HepG2 (cell line): ENCODE measurements around the gene ZNF547. TPM values are rescaled to one million over a fixed set of nuclear protein-coding genes. Genes with fewer than 3 reads are reported as not detected.

Experiments
- AGO1 ChIP-seq: fragments of 200-400 bp; formaldehyde crosslinking; IDR thresholded peaks from 2 replicates; pipeline ENCODE4 v1.6.1; 2017; ENCODE audit warnings: mild to moderate bottlenecking, low read depth, low read length, moderate library complexity; ENCODE audit not compliant: poor library complexity, severe bottlenecking
- JUND ChIP-seq: sonication (generic); formaldehyde crosslinking; IDR thresholded peaks from 2 replicates; pipeline ENCODE4 v1.8.0; 2022; ENCODE audit warnings: mild to moderate bottlenecking, missing genetic modification reagents
- KLF16 ChIP-seq, 2 experiments: sonication (generic) in 1 of 2; formaldehyde crosslinking in 1 of 2; IDR thresholded peaks; 2 replicates each; pipeline versions ENCODE4 v1.6.1 to v1.8.0; 2016 to 2023; ENCODE audit warnings: missing genetic modification reagents in 2 of 2, missing compliant biosample characterization in 1 of 2
- MLLT10 ChIP-seq: sonication (generic); formaldehyde crosslinking; IDR thresholded peaks from 2 replicates; pipeline ENCODE4 v1.4.0; 2020; ENCODE audit warnings: missing genetic modification reagents
- POLR2AphosphoS5 ChIP-seq: IDR thresholded peaks from 2 replicates; pipeline ENCODE4 v1.6.1; 2012; ENCODE audit warnings: low read depth, low read length
- SP1 ChIP-seq, 2 experiments: fragments of 450-650 bp in 1 of 2; sonication (generic) in 1 of 2; formaldehyde crosslinking in 1 of 2; IDR thresholded peaks; 2 replicates each; pipeline versions ENCODE4 v1.4.0 to v1.6.1; 2016 to 2020; ENCODE audit warnings: missing genetic modification reagents in 1 of 2
- ZKSCAN5 ChIP-seq: sonication (generic); formaldehyde crosslinking; IDR thresholded peaks from 2 replicates; pipeline ENCODE4 v1.5.1; 2020; ENCODE audit warnings: mild to moderate bottlenecking, missing genetic modification reagents
- ZNF207 ChIP-seq: fragments of 450-650 bp; IDR thresholded peaks from 2 replicates; pipeline ENCODE4 v1.6.1; 2016; ENCODE audit warnings: antibody characterized with exemption, borderline replicate concordance
- polyA plus RNA-seq, 8 experiments: library from polyadenylated mRNA; depleted of rRNA in 3 of 8; stranded (reverse) in 7 of 8; unstranded in 1 of 8; fragments of >200 nt; fragmentation: Illumina TruSeq in 4 of 8; extraction: Trizol in 4 of 8; gene quantifications; 2 replicates each; pipeline versions ENCODE4 v1.2.1 to v1.2.3, GENCODE V29; 2011 to 2016; ENCODE audit warnings: low read depth in 4 of 8, missing spikeins in 1 of 8, mixed read lengths in 1 of 8; ENCODE audit not compliant: insufficient read depth in 1 of 8
- total RNA-seq, 5 experiments: library from RNA; depleted of rRNA; stranded (reverse); fragments of >200 nt; fragmentation: Illumina TruSeq; extraction: Trizol; gene quantifications; 2 replicates each; pipeline ENCODE4 v1.2.3, GENCODE V29; 2016; ENCODE audit warnings: low read depth in 1 of 5
- TF ChIP-seq, protein P1 (sequence below): sonication (generic); formaldehyde crosslinking; IDR thresholded peaks from 2 replicates; pipeline ENCODE4 v1.4.0; 2020; ENCODE audit warnings: missing genetic modification reagents, mild to moderate bottlenecking, borderline replicate concordance
- TF ChIP-seq, protein P2 (sequence below): sonication (generic); formaldehyde crosslinking; IDR thresholded peaks from 2 replicates; pipeline ENCODE4 v1.4.0; 2020; ENCODE audit warnings: missing genetic modification reagents, borderline replicate concordance
- TF ChIP-seq, protein P3 (sequence below): sonication (generic); formaldehyde crosslinking; IDR thresholded peaks from 2 replicates; pipeline ENCODE4 v1.5.0; 2020; ENCODE audit warnings: missing genetic modification reagents
- TF ChIP-seq, protein P4 (sequence below): sonication (generic); formaldehyde crosslinking; IDR thresholded peaks from 2 replicates; pipeline ENCODE4; 2020; ENCODE audit warnings: missing genetic modification reagents, mild to moderate bottlenecking, borderline replicate concordance
- TF ChIP-seq, protein P5 (sequence below): sonication (generic); formaldehyde crosslinking; IDR thresholded peaks from 2 replicates; pipeline ENCODE4 v1.9.0; 2021; ENCODE audit warnings: missing genetic modification reagents, borderline replicate concordance
- TF ChIP-seq, protein P6 (sequence below): IDR thresholded peaks from 2 replicates; pipeline ENCODE4 v1.6.1; 2016; ENCODE audit warnings: control low read depth

The ZNF547 gene
- total and polyA plus RNA-seq, 2 of the 13 experiments (the other 11 are each of a cell fraction or from before 2014, with no cell fraction given), result 2.0 to 2.6 TPM

DNA sequence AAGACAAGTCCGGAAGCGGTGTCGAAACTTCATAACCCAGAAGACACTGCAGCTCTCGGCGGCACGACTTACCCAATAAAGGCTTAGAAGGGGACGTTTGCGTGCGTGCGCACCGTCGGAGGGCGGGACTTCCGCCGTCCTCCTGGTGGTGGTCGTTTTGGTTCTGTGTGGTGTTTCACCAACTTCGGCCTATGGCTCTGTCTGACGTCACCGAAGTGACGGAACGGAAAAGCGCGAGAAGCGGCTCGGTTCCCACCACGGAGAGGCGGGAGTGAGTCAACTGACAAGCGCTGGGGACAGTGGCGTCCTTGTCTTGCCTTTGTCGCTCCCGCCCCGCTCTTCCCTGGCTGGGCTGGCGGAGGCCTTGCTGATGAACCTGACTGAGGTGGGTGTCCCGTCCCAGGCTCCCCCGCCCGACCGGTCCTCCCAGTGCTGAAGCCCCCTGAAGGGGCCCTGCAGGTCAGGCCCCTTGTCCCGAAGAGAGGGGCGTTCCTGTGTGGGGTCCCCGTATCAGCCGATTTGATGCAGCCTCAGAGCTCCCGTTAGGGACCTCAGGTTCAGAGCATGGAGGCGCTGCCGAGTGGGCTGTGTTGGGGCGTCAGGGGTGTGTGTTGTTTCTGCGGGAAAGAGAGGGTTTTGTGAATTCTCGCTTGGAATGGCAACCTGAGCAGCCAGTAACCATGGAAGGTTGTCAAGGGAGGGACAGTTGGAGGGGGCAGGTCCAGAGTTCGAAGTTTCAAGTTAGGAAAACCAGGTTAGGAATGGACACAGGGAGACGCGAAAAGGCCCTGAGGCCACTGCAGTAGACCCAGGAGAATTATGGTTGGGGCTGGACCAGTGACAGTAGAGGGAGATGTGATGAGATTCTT lies 26.6 kb downstream of the ZNF547 start, which contains the start of gene ZNF548 (continued):
- TF ChIP-seq, protein P1, sequence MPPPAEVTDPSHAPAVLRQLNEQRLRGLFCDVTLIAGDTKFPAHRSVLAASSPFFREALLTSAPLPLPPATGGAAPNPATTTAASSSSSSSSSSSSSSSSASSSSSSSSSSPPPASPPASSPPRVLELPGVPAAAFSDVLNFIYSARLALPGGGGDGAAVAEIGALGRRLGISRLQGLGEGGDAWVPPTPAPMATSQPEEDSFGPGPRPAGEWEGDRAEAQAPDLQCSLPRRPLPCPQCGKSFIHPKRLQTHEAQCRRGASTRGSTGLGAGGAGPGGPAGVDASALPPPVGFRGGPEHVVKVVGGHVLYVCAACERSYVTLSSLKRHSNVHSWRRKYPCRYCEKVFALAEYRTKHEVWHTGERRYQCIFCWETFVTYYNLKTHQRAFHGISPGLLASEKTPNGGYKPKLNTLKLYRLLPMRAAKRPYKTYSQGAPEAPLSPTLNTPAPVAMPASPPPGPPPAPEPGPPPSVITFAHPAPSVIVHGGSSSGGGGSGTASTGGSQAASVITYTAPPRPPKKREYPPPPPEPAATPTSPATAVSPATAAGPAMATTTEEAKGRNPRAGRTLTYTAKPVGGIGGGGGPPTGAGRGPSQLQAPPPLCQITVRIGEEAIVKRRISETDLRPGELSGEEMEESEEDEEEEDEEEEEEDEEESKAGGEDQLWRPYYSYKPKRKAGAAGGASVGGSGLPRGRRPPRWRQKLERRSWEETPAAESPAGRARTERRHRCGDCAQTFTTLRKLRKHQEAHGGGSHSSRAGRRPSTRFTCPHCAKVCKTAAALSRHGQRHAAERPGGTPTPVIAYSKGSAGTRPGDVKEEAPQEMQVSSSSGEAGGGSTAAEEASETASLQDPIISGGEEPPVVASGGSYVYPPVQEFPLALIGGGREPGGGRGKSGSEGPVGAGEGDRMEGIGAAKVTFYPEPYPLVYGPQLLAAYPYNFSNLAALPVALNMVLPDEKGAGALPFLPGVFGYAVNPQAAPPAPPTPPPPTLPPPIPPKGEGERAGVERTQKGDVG (CRISPR knock-in tag), result no peak
- TF ChIP-seq, protein P2, sequence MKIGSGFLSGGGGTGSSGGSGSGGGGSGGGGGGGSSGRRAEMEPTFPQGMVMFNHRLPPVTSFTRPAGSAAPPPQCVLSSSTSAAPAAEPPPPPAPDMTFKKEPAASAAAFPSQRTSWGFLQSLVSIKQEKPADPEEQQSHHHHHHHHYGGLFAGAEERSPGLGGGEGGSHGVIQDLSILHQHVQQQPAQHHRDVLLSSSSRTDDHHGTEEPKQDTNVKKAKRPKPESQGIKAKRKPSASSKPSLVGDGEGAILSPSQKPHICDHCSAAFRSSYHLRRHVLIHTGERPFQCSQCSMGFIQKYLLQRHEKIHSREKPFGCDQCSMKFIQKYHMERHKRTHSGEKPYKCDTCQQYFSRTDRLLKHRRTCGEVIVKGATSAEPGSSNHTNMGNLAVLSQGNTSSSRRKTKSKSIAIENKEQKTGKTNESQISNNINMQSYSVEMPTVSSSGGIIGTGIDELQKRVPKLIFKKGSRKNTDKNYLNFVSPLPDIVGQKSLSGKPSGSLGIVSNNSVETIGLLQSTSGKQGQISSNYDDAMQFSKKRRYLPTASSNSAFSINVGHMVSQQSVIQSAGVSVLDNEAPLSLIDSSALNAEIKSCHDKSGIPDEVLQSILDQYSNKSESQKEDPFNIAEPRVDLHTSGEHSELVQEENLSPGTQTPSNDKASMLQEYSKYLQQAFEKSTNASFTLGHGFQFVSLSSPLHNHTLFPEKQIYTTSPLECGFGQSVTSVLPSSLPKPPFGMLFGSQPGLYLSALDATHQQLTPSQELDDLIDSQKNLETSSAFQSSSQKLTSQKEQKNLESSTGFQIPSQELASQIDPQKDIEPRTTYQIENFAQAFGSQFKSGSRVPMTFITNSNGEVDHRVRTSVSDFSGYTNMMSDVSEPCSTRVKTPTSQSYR (CRISPR knock-in tag), result peak; percentile 19; the same call in 1 of the 2 replicates
- TF ChIP-seq, protein P3, sequence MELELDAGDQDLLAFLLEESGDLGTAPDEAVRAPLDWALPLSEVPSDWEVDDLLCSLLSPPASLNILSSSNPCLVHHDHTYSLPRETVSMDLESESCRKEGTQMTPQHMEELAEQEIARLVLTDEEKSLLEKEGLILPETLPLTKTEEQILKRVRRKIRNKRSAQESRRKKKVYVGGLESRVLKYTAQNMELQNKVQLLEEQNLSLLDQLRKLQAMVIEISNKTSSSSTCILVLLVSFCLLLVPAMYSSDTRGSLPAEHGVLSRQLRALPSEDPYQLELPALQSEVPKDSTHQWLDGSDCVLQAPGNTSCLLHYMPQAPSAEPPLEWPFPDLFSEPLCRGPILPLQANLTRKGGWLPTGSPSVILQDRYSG (CRISPR knock-in tag), result no peak
- no peak for TF ChIP-seq MLLT10
- peak in 1 of 2 experiments; percentile 62; a peak in 1 of 4 replicates for TF ChIP-seq KLF16 (CRISPR knock-in tag; IDR thresholded peaks at IDR 0.05)
- TF ChIP-seq ZNF207, result no peak
- TF ChIP-seq, protein P4, sequence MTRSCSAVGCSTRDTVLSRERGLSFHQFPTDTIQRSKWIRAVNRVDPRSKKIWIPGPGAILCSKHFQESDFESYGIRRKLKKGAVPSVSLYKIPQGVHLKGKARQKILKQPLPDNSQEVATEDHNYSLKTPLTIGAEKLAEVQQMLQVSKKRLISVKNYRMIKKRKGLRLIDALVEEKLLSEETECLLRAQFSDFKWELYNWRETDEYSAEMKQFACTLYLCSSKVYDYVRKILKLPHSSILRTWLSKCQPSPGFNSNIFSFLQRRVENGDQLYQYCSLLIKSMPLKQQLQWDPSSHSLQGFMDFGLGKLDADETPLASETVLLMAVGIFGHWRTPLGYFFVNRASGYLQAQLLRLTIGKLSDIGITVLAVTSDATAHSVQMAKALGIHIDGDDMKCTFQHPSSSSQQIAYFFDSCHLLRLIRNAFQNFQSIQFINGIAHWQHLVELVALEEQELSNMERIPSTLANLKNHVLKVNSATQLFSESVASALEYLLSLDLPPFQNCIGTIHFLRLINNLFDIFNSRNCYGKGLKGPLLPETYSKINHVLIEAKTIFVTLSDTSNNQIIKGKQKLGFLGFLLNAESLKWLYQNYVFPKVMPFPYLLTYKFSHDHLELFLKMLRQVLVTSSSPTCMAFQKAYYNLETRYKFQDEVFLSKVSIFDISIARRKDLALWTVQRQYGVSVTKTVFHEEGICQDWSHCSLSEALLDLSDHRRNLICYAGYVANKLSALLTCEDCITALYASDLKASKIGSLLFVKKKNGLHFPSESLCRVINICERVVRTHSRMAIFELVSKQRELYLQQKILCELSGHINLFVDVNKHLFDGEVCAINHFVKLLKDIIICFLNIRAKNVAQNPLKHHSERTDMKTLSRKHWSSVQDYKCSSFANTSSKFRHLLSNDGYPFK (CRISPR knock-in tag), result peak; percentile 77; the same call in 1 of the 2 replicates
- 0 out of 2 replicates have a peak, but pooled peaks have one; percentile 46 for TF ChIP-seq JUND (CRISPR knock-in tag)
- TF ChIP-seq SP1 (IDR thresholded peaks at IDR 0.05), result no peak
- peak; percentile 67 for TF ChIP-seq SP1 (CRISPR knock-in tag; IDR thresholded peaks at IDR 0.05)
- TF ChIP-seq, protein P5, sequence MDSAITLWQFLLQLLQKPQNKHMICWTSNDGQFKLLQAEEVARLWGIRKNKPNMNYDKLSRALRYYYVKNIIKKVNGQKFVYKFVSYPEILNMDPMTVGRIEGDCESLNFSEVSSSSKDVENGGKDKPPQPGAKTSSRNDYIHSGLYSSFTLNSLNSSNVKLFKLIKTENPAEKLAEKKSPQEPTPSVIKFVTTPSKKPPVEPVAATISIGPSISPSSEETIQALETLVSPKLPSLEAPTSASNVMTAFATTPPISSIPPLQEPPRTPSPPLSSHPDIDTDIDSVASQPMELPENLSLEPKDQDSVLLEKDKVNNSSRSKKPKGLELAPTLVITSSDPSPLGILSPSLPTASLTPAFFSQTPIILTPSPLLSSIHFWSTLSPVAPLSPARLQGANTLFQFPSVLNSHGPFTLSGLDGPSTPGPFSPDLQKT (CRISPR knock-in tag), result no peak
- peak; percentile 74 for TF ChIP-seq AGO1
- TF ChIP-seq POLR2AphosphoS5, result peak; percentile 51
- TF ChIP-seq, protein P6, sequence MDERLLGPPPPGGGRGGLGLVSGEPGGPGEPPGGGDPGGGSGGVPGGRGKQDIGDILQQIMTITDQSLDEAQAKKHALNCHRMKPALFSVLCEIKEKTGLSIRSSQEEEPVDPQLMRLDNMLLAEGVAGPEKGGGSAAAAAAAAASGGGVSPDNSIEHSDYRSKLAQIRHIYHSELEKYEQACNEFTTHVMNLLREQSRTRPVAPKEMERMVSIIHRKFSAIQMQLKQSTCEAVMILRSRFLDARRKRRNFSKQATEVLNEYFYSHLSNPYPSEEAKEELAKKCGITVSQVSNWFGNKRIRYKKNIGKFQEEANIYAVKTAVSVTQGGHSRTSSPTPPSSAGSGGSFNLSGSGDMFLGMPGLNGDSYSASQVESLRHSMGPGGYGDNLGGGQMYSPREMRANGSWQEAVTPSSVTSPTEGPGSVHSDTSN, result 0 out of 2 replicates have a peak, but pooled peaks have one; percentile 20
- no peak for TF ChIP-seq ZKSCAN5 (CRISPR knock-in tag)
